HCT116 (cell line): Measurements from ENCODE around the gene CT45A3. TPM values are rescaled to one million over a fixed set of nuclear protein-coding genes. Genes with fewer than 3 reads are reported as not detected.
"Not testable (repeated sequence)": the region's sequence is repeated elsewhere in the genome, so short reads cannot be mapped to it uniquely, and the experiment has no call there.

Source experiments
- ATAC-seq: fragments of 200-7000 bp; cut with Tn5 transposase; 2 replicates; pipeline ENCODE4 v1.9.1; 2020; ENCODE audit warnings: mild to moderate bottlenecking, moderate library complexity
- BruUV-seq: library from RNA; stranded (reverse); fragments of 400-500 nt; replicated peaks from 2 replicates; lab custom pipeline; 2021; lab: Mats Ljungman, UMichigan
- CTCF ChIA-PET: fragments of 300-600 bp; sonication (Branson Sonifier 250); formaldehyde crosslinking; loops from one replicate; lab custom pipeline; 2021; ENCODE audit warnings: antibody characterized with exemption; lab: Charles Lee
- POLR2A ChIA-PET: fragments of 300-600, 350-600 bp; sonication (Branson Sonifier 250); formaldehyde crosslinking; loops from one replicate; lab custom pipeline; 2021; ENCODE audit warnings: antibody characterized with exemption; lab: Charles Lee
- RAD21 ChIA-PET, 2 experiments: fragments of 300-600 bp; sonication (Branson Sonifier 250); formaldehyde crosslinking; loops; one replicate each; lab custom pipeline; 2023; ENCODE audit warnings: low total read pairs in 2 of 2; ENCODE audit not compliant: uncharacterized antibody in 2 of 2, unreplicated experiment in 2 of 2, low non-redundant PET in 1 of 2; lab: Charles Lee
- DNase-seq: peaks from one replicate; pipeline ENCODE4 v3.0.0-alpha.2; 2010; ENCODE audit warnings: low read depth, low spot score
- H2AFZ ChIP-seq: fragments of 200-600 bp; shearing (Covaris generic), sonication (generic); 2 replicates; pipeline ENCODE4 v1.6.1; 2017; ENCODE audit warnings: low read depth, mixed run types, mixed read lengths, antibody characterized with exemption, low read length; ENCODE audit not compliant: poor library complexity, severe bottlenecking
- H3K27ac ChIP-seq: 2 replicates; pipeline ENCODE4 v1.5.1; 2012; ENCODE audit warnings: low read depth, low read length
- H3K27me3 ChIP-seq: fragments of 200-600 bp; sonication (generic); 2 replicates; pipeline ENCODE4 v1.6.1; 2016; ENCODE audit warnings: mixed run types, low read length, mixed read lengths; ENCODE audit not compliant: insufficient read depth
- H3K36me3 ChIP-seq, 2 experiments: fragments of 200-500 bp in 1 of 2; fragments of 200-600 bp in 1 of 2; sonication (Bioruptor generic) in 1 of 2; sonication (generic) in 1 of 2; 2 replicates each; pipeline versions ENCODE4 v1.5.1 to v1.6.1; 2014 to 2016; ENCODE audit warnings: low read length in 2 of 2, inconsistent platforms in 1 of 2, mixed read lengths in 1 of 2, mixed run types in 1 of 2; ENCODE audit not compliant: insufficient read depth in 2 of 2, control insufficient read depth in 1 of 2
- H3K4me1 ChIP-seq, 2 experiments: fragments of 200-600 bp in 1 of 2; sonication (generic) in 1 of 2; 2 replicates each; pipeline versions ENCODE4 v1.5.1 to v1.6.1; 2012 to 2017; ENCODE audit warnings: low read length in 2 of 2, inconsistent platforms in 1 of 2, mild to moderate bottlenecking in 1 of 2, mixed read lengths in 1 of 2, mixed run types in 1 of 2, moderate library complexity in 1 of 2; ENCODE audit not compliant: insufficient read depth in 2 of 2, control insufficient read depth in 1 of 2
- H3K4me2 ChIP-seq: fragments of 200-600 bp; sonication (generic); 2 replicates; pipeline ENCODE4 v1.6.1; 2017; ENCODE audit warnings: mixed run types, low read length, mixed read lengths
- H3K4me3 ChIP-seq, 2 experiments: fragments of 200-600 bp in 1 of 2; sonication (generic) in 1 of 2; replicated peaks in 1 of 2; 2 replicates each; pipeline ENCODE4 v1.5.1; 2011 to 2016; ENCODE audit warnings: low read length in 2 of 2, control low read depth in 1 of 2, low read depth in 1 of 2, mild to moderate bottlenecking in 1 of 2, mixed read lengths in 1 of 2, mixed run types in 1 of 2
- H3K79me2 ChIP-seq: fragments of 200-600 bp; sonication (generic); 2 replicates; pipeline ENCODE4 v1.6.1; 2017; ENCODE audit warnings: mild to moderate bottlenecking, mixed run types, low read length, moderate library complexity, mixed read lengths; ENCODE audit not compliant: insufficient read depth
- H3K9ac ChIP-seq: fragments of 200-600 bp; sonication (generic); 2 replicates; pipeline ENCODE4 v1.6.1; 2016; ENCODE audit warnings: low read length, mixed read lengths
- H3K9me2 ChIP-seq: fragments of 200-600 bp; sonication (generic), shearing (Covaris generic); 2 replicates; pipeline ENCODE4 v1.6.1; 2017; ENCODE audit warnings: mixed run types, mild to moderate bottlenecking, moderate library complexity; ENCODE audit not compliant: insufficient read depth
- H3K9me3 ChIP-seq, 2 experiments: fragments of 200-500 bp in 1 of 2; fragments of 200-600 bp in 1 of 2; sonication (Bioruptor generic) in 1 of 2; sonication (generic) in 1 of 2; 2 replicates each; pipeline ENCODE4 v1.6.1; 2014 to 2017; ENCODE audit warnings: low read length in 2 of 2, mixed read lengths in 2 of 2, inconsistent platforms in 1 of 2, low read depth in 1 of 2, mild to moderate bottlenecking in 1 of 2, mixed run types in 1 of 2, moderate library complexity in 1 of 2; ENCODE audit not compliant: control insufficient read depth in 1 of 2, insufficient read depth in 1 of 2
- H4K20me1 ChIP-seq: fragments of 200-600 bp; sonication (generic), shearing (Covaris generic); 2 replicates; pipeline ENCODE4 v1.6.1; 2017; ENCODE audit warnings: mixed run types, mild to moderate bottlenecking, moderate library complexity; ENCODE audit not compliant: insufficient read depth
- EGR1 ChIP-seq: IDR thresholded peaks from 2 replicates; pipeline ENCODE4 v1.6.1; 2012; ENCODE audit warnings: low read depth
- ELF1 ChIP-seq: IDR thresholded peaks from 2 replicates; pipeline ENCODE4 v1.6.1; 2012; ENCODE audit warnings: low read depth, borderline replicate concordance
- SP1 ChIP-seq: IDR thresholded peaks from 2 replicates; pipeline ENCODE4 v1.6.1; 2012; ENCODE audit warnings: low read depth
- intact Hi-C: fragments of 100-400 bp; cut with micrococcal nuclease; formaldehyde crosslinking; loops from 2 replicates; pipeline ENCODE4 v1.10.0; 2022
- total RNA-seq: library from RNA; stranded (reverse); gene quantifications from one replicate; pipeline ENCODE4 v1.2.1, GENCODE V29; 2021; ENCODE audit not compliant: unreplicated experiment
- TF ChIP-seq, protein P1 (sequence below), 3 experiments: fragments of 200-600 bp in 1 of 3; sonication (generic) in 1 of 3; IDR thresholded peaks in 2 of 3; conservative IDR thresholded peaks in 1 of 3; 2 replicates each; pipeline ENCODE4 v1.5.1; 2012 to 2017; ENCODE audit warnings: low read depth in 2 of 3, low read length in 2 of 3, antibody characterized with exemption in 1 of 3, borderline replicate concordance in 1 of 3, control low read depth in 1 of 3, mild to moderate bottlenecking in 1 of 3, mixed read lengths in 1 of 3, mixed run types in 1 of 3, moderate library complexity in 1 of 3; ENCODE audit not compliant: insufficient read depth in 1 of 3

CT45A3 gene
- total RNA-seq, 1 experiment from 2014 or later: 0.30 TPM

- intact Hi-C loops: no loop called here
- Histone ChIP-seq H3K9ac (no peak overlapping the region), H3K27ac (no peak overlapping the region), H2AFZ (no peak overlapping the region), H3K27me3 (no peaks in the 10 kb centered on the region), H3K4me2 (no peak overlapping the region), H3K9me2 (no peaks in the 10 kb centered on the region), H3K9me3 (no peaks in the 10 kb centered on the region), H3K4me1 (no peaks in the 10 kb centered on the region), H3K79me2 (no peaks in the 10 kb centered on the region), H3K36me3 (no peaks in the 10 kb centered on the region), H4K20me1 (no peaks in the 10 kb centered on the region), H3K4me3 (no peak overlapping the region)
- DNase-seq: no peak
- TF ChIP-seq EGR1 (no peak), SP1 (no peak)
- no TSS peak for BruUV-seq
- ChIA-PET POLR2A (no interaction called here), RAD21 (no interaction called here), CTCF (no interaction called here)
- no peak for ATAC-seq
Measured at GRCh38 chrX:135713795-135714194, 54.2 kb downstream of the CT45A3 start.

DNA sequence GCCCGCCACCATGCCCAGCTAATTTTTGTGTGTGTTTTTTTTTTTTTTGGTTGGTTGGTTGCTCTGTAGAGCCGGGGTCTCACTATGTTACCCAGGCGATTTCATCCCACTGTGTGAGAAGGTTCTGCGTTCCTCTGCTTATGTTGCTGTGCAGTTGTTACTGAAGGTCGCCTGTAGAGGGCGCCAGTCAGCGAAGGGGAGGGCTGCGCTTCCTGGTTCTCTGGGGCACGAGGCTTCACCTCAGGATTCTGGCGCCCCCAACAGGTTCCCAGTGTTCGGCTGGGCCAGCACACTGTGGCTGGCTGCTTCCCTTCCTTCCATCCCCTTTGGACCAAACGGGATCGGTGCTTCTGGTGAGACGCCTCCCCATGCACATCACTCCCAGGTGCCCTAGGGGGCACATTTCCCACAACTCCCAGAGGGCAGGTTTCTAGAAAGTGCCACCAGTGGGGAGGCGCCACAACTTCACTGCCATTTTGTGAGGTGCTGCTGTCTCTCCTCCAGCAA, 54.8 kb downstream of the CT45A3 start, which contains the start of gene CT45A1:
TSS of gene CT45A1 (plus strand) at position 457 of the 507 bp plus-strand sequence. CDS start 5,302 bp downstream, outside the sequence.
- H3K36me3 ChIP-seq, H3K79me2 ChIP-seq, H3K4me1 ChIP-seq, H3K9me2 ChIP-seq, BruUV-seq, H3K27ac ChIP-seq, H2AFZ ChIP-seq, RAD21 ChIA-PET, H3K4me2 ChIP-seq, H4K20me1 ChIP-seq, POLR2A ChIA-PET, H3K4me3 ChIP-seq, ATAC-seq, H3K27me3 ChIP-seq, H3K9ac ChIP-seq, CTCF ChIA-PET, H3K9me3 ChIP-seq, intact Hi-C loops: not testable (repeated sequence)
- TF ChIP-seq ELF1: peak; percentile 27; the same call in 1 of the 2 replicates
- TF ChIP-seq, protein P1, sequence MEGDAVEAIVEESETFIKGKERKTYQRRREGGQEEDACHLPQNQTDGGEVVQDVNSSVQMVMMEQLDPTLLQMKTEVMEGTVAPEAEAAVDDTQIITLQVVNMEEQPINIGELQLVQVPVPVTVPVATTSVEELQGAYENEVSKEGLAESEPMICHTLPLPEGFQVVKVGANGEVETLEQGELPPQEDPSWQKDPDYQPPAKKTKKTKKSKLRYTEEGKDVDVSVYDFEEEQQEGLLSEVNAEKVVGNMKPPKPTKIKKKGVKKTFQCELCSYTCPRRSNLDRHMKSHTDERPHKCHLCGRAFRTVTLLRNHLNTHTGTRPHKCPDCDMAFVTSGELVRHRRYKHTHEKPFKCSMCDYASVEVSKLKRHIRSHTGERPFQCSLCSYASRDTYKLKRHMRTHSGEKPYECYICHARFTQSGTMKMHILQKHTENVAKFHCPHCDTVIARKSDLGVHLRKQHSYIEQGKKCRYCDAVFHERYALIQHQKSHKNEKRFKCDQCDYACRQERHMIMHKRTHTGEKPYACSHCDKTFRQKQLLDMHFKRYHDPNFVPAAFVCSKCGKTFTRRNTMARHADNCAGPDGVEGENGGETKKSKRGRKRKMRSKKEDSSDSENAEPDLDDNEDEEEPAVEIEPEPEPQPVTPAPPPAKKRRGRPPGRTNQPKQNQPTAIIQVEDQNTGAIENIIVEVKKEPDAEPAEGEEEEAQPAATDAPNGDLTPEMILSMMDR (IDR thresholded peaks at IDR 0.05 in 2 of 3, conservative IDR thresholded peaks at IDR 0.05 in 1 of 3; ENCODE audit: borderline replicate concordance in 1 of 3, insufficient read depth in 1 of 3, low read depth in 2 of 3, low read length in 2 of 3): peak; percentile 35 to 43 (median 41); a peak in 4 of 6 replicates
- peak; percentile 0 for DNase-seq

Other genes with a start within 250 kb of the CT45A3 start
- 3.6 TPM for gene INTS6L, start 247.5 kb downstream of the CT45A3 start, total RNA-seq
- gene CT45A1, start 54.6 kb downstream of the CT45A3 start, total RNA-seq: not detected
- gene CT45A5, start 17.3 kb upstream of the CT45A3 start, total RNA-seq: not detected
- gene CT45A6, start 34.6 kb upstream of the CT45A3 start, total RNA-seq: not detected
- not detected for gene CT45A2, start 51.8 kb upstream of the CT45A3 start, total RNA-seq
- gene CT45A7, start 69.1 kb upstream of the CT45A3 start, total RNA-seq: not detected
- gene CT45A8, start 86.3 kb upstream of the CT45A3 start, total RNA-seq: not detected
- not detected for gene CT45A9, start 103.6 kb upstream of the CT45A3 start, total RNA-seq
- gene CT45A10, start 125.3 kb upstream of the CT45A3 start, total RNA-seq: not detected
- not detected for gene SAGE1, start 125.5 kb upstream of the CT45A3 start, total RNA-seq
- gene MMGT1, start 205.8 kb upstream of the CT45A3 start, total RNA-seq: 23.2 TPM
- gene SLC9A6, start 217.2 kb upstream of the CT45A3 start, total RNA-seq: 10.8 TPM